ENCODE measurements around the gene TAF4. TPM values are rescaled to one million over a fixed set of nuclear protein-coding genes. Genes with fewer than 3 reads are reported as not detected.

The TAF4 gene
- total RNA-seq, 1 donor from 2014 or later = 20.0 TPM

- peak; percentile 24 for DNase-seq
- Mint-ChIP-seq H3K4me3 (ENCODE audit: unreplicated experiment) (no peak overlapping the region), H3K27ac (ENCODE audit: unreplicated experiment) (no peak overlapping the region), H3K27me3 (ENCODE audit: unreplicated experiment) (peaks cover 5% of the 10 kb centered on the region), H3K4me1 (ENCODE audit: low read depth, unreplicated experiment) (peaks cover 7% of the 10 kb centered on the region), H3K36me3 (ENCODE audit: unreplicated experiment) (no peaks in the 10 kb centered on the region), H3K9me3 (ENCODE audit: unreplicated experiment) (peaks cover 2% of the 10 kb centered on the region)
- no peak for TF ChIP-seq CTCF (IDR thresholded peaks at IDR 0.05; ENCODE audit: partially characterized antibody, unreplicated experiment)
Observed at GRCh38 chr20:61933481-61933950, 132.2 kb downstream of the TAF4 start.

GRCh38 chr20:61932711-61933480 is 132.8 kb downstream of the TAF4 start:
- H3K4me3 Mint-ChIP-seq (ENCODE audit: unreplicated experiment) = no peak overlapping the region
- H3K4me1 Mint-ChIP-seq (ENCODE audit: low read depth, unreplicated experiment) = peaks cover 7% of the 10 kb centered on the region

GRCh38 chr20:61932199-61932592 is 133.5 kb downstream of the TAF4 start:
- H3K4me1 Mint-ChIP-seq (ENCODE audit: low read depth, unreplicated experiment) = peaks cover 7% of the 10 kb centered on the region
- H3K4me3 Mint-ChIP-seq (ENCODE audit: unreplicated experiment) = no peak overlapping the region
- no peak for DNase-seq
- H3K9me3 Mint-ChIP-seq (ENCODE audit: unreplicated experiment) = peaks cover 4% of the 10 kb centered on the region
- no peak overlapping the region for H3K27ac Mint-ChIP-seq (ENCODE audit: unreplicated experiment)
- peaks cover 8% of the 10 kb centered on the region for H3K27me3 Mint-ChIP-seq (ENCODE audit: unreplicated experiment)
- no peak for TF ChIP-seq CTCF (IDR thresholded peaks at IDR 0.05; ENCODE audit: partially characterized antibody, unreplicated experiment)
- H3K36me3 Mint-ChIP-seq (ENCODE audit: unreplicated experiment) = no peaks in the 10 kb centered on the region

More at GRCh38 chr20:61932711-61933480, 132.8 kb downstream of the TAF4 start:
- DNase-seq = no peak
- H3K36me3 Mint-ChIP-seq (ENCODE audit: unreplicated experiment) = no peaks in the 10 kb centered on the region
- peaks cover 2% of the 10 kb centered on the region for H3K9me3 Mint-ChIP-seq (ENCODE audit: unreplicated experiment)
- TF ChIP-seq CTCF (IDR thresholded peaks at IDR 0.05; ENCODE audit: partially characterized antibody, unreplicated experiment) = no peak
- H3K27ac Mint-ChIP-seq (ENCODE audit: unreplicated experiment) = no peak overlapping the region
- peaks cover 5% of the 10 kb centered on the region for H3K27me3 Mint-ChIP-seq (ENCODE audit: unreplicated experiment)

GRCh38 chr20:61931476-61932198 is 134.0 kb downstream of the TAF4 start:
- Mint-ChIP-seq H3K9me3 (ENCODE audit: unreplicated experiment) (peaks cover 4% of the 10 kb centered on the region), H3K36me3 (ENCODE audit: unreplicated experiment) (no peaks in the 10 kb centered on the region), H3K4me3 (ENCODE audit: unreplicated experiment) (no peak overlapping the region), H3K27me3 (ENCODE audit: unreplicated experiment) (peaks cover 8% of the 10 kb centered on the region), H3K27ac (ENCODE audit: unreplicated experiment) (no peak overlapping the region), H3K4me1 (ENCODE audit: low read depth, unreplicated experiment) (peaks cover 7% of the 10 kb centered on the region)
- no peak for TF ChIP-seq CTCF (IDR thresholded peaks at IDR 0.05; ENCODE audit: partially characterized antibody, unreplicated experiment)
- no peak for DNase-seq
